Measurements from ENCODE around the gene EHD4.

The EHD4 gene

DNA sequence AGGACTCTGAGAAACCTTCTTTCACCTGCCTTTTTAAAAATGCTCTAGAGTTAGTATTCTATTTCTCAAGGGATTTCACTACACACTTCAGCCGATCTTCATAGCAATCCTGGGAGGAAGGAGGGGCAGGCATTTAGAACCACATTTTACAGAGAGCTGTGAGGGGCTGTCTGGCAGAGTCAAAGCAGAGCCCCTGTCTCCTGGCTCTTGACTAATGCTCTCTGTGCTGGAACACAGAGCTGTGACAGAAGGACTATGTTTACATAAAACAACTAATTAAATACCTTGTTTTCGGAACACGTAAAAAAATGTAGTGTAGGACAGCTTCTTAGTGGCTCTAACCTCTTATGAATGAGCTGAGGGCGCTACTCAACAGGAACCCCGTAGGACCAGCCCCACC, 70.9 kb downstream of the EHD4 start:
- no peak overlapping the region for H2AFZ ChIP-seq (ENCODE audit: low read length)
- TF ChIP-seq EZH2phosphoT487 (IDR thresholded peaks at IDR 0.05; ENCODE audit: low read length): no peak
- TF ChIP-seq, protein P1, sequence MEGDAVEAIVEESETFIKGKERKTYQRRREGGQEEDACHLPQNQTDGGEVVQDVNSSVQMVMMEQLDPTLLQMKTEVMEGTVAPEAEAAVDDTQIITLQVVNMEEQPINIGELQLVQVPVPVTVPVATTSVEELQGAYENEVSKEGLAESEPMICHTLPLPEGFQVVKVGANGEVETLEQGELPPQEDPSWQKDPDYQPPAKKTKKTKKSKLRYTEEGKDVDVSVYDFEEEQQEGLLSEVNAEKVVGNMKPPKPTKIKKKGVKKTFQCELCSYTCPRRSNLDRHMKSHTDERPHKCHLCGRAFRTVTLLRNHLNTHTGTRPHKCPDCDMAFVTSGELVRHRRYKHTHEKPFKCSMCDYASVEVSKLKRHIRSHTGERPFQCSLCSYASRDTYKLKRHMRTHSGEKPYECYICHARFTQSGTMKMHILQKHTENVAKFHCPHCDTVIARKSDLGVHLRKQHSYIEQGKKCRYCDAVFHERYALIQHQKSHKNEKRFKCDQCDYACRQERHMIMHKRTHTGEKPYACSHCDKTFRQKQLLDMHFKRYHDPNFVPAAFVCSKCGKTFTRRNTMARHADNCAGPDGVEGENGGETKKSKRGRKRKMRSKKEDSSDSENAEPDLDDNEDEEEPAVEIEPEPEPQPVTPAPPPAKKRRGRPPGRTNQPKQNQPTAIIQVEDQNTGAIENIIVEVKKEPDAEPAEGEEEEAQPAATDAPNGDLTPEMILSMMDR (IDR thresholded peaks at IDR 0.05; ENCODE audit: low read length): no peak
- no peak for TF ChIP-seq EZH2 (optimal IDR thresholded peaks at IDR 0.05; ENCODE audit: low read depth, low read length)
- no peak overlapping the region for H3K4me3 ChIP-seq (ENCODE audit: low read length)
- no peaks in the 10 kb centered on the region for H3K79me2 ChIP-seq (ENCODE audit: low read length)
- no peaks in the 10 kb centered on the region for H4K20me1 ChIP-seq (ENCODE audit: insufficient read depth, low read length)
- no peaks in the 10 kb centered on the region for H3F3A ChIP-seq (ENCODE audit: insufficient read depth, low read length)
- H3K4me2 ChIP-seq (ENCODE audit: low read depth, low read length): no peak overlapping the region
- H3K27ac ChIP-seq (ENCODE audit: low read length): no peak overlapping the region
- H3K36me3 ChIP-seq (replicated peaks; ENCODE audit: insufficient read depth, low read length): no peaks in the 10 kb centered on the region
- H3K9me2 ChIP-seq (replicated peaks; ENCODE audit: insufficient read depth, low read length): no peaks in the 10 kb centered on the region
- no peaks in the 10 kb centered on the region for H3K9me3 ChIP-seq (replicated peaks; ENCODE audit: insufficient read depth, low read length)
- H3K9ac ChIP-seq (ENCODE audit: low read length): no peak overlapping the region
- DNase-seq: no peak
- no peaks in the 10 kb centered on the region for H3K27me3 ChIP-seq (replicated peaks; ENCODE audit: insufficient read depth, low read length)
- peaks cover 3% of the 10 kb centered on the region; the same call in 1 of the 2 replicates for H3K4me1 ChIP-seq (ENCODE audit: low read length)

DNA sequence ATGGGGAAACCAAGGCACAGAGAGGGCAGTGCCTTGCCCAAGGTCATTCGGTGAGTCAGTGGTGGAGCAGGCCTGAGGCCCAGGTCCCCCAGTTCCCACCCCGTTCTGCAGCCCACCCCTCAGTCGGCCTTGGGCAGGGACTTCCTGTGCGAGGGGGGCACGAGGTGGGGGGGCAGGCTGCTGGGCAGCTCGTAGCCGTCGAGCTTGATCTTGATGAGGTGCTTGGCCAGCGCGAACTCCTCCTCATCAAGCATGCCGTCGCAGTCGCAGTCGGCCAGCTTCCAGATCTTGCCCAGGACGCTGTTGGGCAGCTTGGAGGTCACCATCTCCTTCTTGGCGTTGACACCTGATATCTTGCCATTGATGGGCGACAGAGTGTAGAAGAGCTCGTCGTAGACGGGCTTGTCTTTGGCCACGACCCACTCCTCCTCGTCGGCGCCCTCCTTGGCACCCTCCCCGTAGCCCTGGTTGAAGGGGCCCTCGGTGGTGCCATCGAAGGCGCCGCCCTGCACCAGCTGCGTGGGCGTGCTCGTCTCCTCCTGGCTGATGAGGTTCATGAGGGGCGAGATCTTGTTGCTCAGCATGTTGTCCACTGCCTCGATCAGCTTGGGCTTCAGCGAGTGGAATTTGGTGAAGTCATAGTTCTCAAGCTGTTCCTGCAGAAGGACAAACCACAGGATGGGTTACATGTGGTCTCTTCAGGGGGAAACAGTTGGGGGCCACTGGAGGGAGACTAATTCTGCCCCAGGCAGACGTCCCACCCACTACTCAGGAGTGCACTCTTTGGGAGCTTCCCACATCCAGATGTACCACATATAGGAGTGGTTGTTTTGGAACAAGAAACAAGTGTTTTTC, 71.6 kb downstream of the EHD4 start:
- Histone ChIP-seq H3K9ac (ENCODE audit: low read length) (no peak overlapping the region), H3K4me2 (ENCODE audit: low read depth, low read length) (no peak overlapping the region)
- DNase-seq: no peak

DNA sequence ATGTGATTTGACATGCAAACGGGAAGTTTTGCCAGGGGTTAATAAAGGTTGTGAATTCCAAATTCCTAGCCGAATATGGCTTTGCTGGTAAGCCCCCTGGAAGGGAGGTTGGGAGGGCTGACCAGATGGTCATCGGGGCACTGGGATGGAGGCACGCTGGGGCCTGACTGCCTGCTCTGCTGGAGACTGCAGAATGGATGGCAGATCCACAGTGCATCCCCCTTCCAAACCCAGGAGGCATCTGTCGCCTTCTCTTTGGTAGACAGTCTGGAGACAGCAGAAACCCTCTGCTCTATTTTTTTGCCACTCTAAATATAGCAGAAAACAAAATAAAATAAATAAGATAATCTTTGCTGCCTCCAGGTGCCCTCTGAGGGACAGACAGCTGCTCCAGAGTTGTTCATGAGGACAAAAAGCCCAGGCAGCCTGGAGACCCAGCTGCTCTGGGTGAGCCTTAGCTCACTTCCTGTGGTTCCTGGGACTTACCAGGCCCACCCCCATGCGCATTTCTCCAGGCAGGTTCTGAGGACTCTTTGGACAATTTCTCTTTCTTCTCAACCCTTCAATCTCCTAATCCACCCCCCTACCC, 72.4 kb downstream of the EHD4 start:
- Histone ChIP-seq H3K27me3 (replicated peaks; ENCODE audit: insufficient read depth, low read length) (no peaks in the 10 kb centered on the region), H3K9me2 (replicated peaks; ENCODE audit: insufficient read depth, low read length) (no peaks in the 10 kb centered on the region), H3K9ac (ENCODE audit: low read length) (no peak overlapping the region), H3K36me3 (replicated peaks; ENCODE audit: insufficient read depth, low read length) (no peaks in the 10 kb centered on the region), H4K20me1 (ENCODE audit: insufficient read depth, low read length) (no peaks in the 10 kb centered on the region), H3K4me3 (ENCODE audit: low read length) (no peak overlapping the region), H3K4me1 (ENCODE audit: low read length) (peaks cover 3% of the 10 kb centered on the region; the same call in 1 of the 2 replicates), H2AFZ (ENCODE audit: low read length) (no peak overlapping the region), H3K79me2 (ENCODE audit: low read length) (no peaks in the 10 kb centered on the region), H3K4me2 (ENCODE audit: low read depth, low read length) (no peak overlapping the region), H3F3A (ENCODE audit: insufficient read depth, low read length) (no peaks in the 10 kb centered on the region), H3K27ac (ENCODE audit: low read length) (no peak overlapping the region), H3K9me3 (replicated peaks; ENCODE audit: insufficient read depth, low read length) (no peaks in the 10 kb centered on the region)
- no peak for DNase-seq
- no peak for TF ChIP-seq EZH2 (optimal IDR thresholded peaks at IDR 0.05; ENCODE audit: low read depth, low read length)
- TF ChIP-seq, protein P1 (IDR thresholded peaks at IDR 0.05; ENCODE audit: low read length): no peak
- no peak for TF ChIP-seq EZH2phosphoT487 (IDR thresholded peaks at IDR 0.05; ENCODE audit: low read length)

More for the DNA sequence above, 71.6 kb downstream of the EHD4 start:
- no peaks in the 10 kb centered on the region for H3K9me2 ChIP-seq (replicated peaks; ENCODE audit: insufficient read depth, low read length)
- no peak for TF ChIP-seq EZH2phosphoT487 (IDR thresholded peaks at IDR 0.05; ENCODE audit: low read length)
- TF ChIP-seq, protein P1 (IDR thresholded peaks at IDR 0.05; ENCODE audit: low read length): no peak
- TF ChIP-seq EZH2 (optimal IDR thresholded peaks at IDR 0.05; ENCODE audit: low read depth, low read length): no peak
- no peaks in the 10 kb centered on the region for H3K9me3 ChIP-seq (replicated peaks; ENCODE audit: insufficient read depth, low read length)
- H3F3A ChIP-seq (ENCODE audit: insufficient read depth, low read length): no peaks in the 10 kb centered on the region
- no peaks in the 10 kb centered on the region for H4K20me1 ChIP-seq (ENCODE audit: insufficient read depth, low read length)
- H3K79me2 ChIP-seq (ENCODE audit: low read length): no peaks in the 10 kb centered on the region
- H3K4me3 ChIP-seq (ENCODE audit: low read length): no peak overlapping the region
- H2AFZ ChIP-seq (ENCODE audit: low read length): no peak overlapping the region
- no peaks in the 10 kb centered on the region for H3K27me3 ChIP-seq (replicated peaks; ENCODE audit: insufficient read depth, low read length)
- no peaks in the 10 kb centered on the region for H3K36me3 ChIP-seq (replicated peaks; ENCODE audit: insufficient read depth, low read length)
- no peak overlapping the region for H3K27ac ChIP-seq (ENCODE audit: low read length)
- peaks cover 3% of the 10 kb centered on the region; the same call in 1 of the 2 replicates for H3K4me1 ChIP-seq (ENCODE audit: low read length)

All from MM.1S (cell line).